ENCODE results near the gene ZNF185.
"Not testable (repeated sequence)": the region's sequence is repeated elsewhere in the genome, so short reads cannot be mapped to it uniquely, and the experiment has no call there.

The ZNF185 gene

GRCh38 chrX:152895724-152896420 lies 2.0 kb upstream of the ZNF185 start:
- DNase-seq (ENCODE audit: low spot score) = no peak

GRCh38 chrX:152896450-152896849 lies 1.4 kb upstream of the ZNF185 start:
- DNase-seq (ENCODE audit: low spot score) = peak; percentile 10

- DNase-seq (ENCODE audit: low spot score) = no peak
Observed at GRCh38 chrX:152898442-152898841, 575 bp downstream of the ZNF185 start.

GRCh38 chrX:152899111-152899873 lies 1.4 kb downstream of the ZNF185 start:
- DNase-seq (ENCODE audit: low spot score) = no peak

- no peak for DNase-seq (ENCODE audit: low spot score)
Observed at GRCh38 chrX:152899874-152900719, 2.2 kb downstream of the ZNF185 start.

GRCh38 chrX:152900937-152901445 lies 3.1 kb downstream of the ZNF185 start:
- DNase-seq (ENCODE audit: low spot score) = no peak

- no peak for DNase-seq (ENCODE audit: low spot score)
Observed at GRCh38 chrX:152901816-152902501, 4.1 kb downstream of the ZNF185 start.

GRCh38 chrX:152902502-152902820 lies 4.6 kb downstream of the ZNF185 start:
- no peak for DNase-seq (ENCODE audit: low spot score)

GRCh38 chrX:152903589-152903988 lies 5.7 kb downstream of the ZNF185 start:
- DNase-seq (ENCODE audit: low spot score) = no peak

GRCh38 chrX:152904151-152905080 lies 6.5 kb downstream of the ZNF185 start:
- DNase-seq (ENCODE audit: low spot score) = peak; percentile 84

- DNase-seq (ENCODE audit: low spot score) = no peak
Observed at GRCh38 chrX:152905081-152905420, 7.2 kb downstream of the ZNF185 start.

GRCh38 chrX:152907084-152907651 lies 9.3 kb downstream of the ZNF185 start:
- no peak for DNase-seq (ENCODE audit: low spot score)

GRCh38 chrX:152908486-152908885 lies 10.6 kb downstream of the ZNF185 start:
- no peak for DNase-seq (ENCODE audit: low spot score)

GRCh38 chrX:152910018-152910417 lies 12.2 kb downstream of the ZNF185 start:
- not testable (repeated sequence) for DNase-seq (ENCODE audit: low spot score)

- no peak for DNase-seq (ENCODE audit: low spot score)
Observed at GRCh38 chrX:152912106-152912505, 14.2 kb downstream of the ZNF185 start.

- no peak for DNase-seq (ENCODE audit: low spot score)
Observed at GRCh38 chrX:152912641-152913040, 14.8 kb downstream of the ZNF185 start.

GRCh38 chrX:152913346-152913745 lies 15.5 kb downstream of the ZNF185 start:
- no peak for DNase-seq (ENCODE audit: low spot score)

GRCh38 chrX:152913910-152914309 lies 16.0 kb downstream of the ZNF185 start:
- DNase-seq (ENCODE audit: low spot score) = no peak

GRCh38 chrX:152915541-152916241 lies 17.8 kb downstream of the ZNF185 start:
- peak; percentile 40 for DNase-seq (ENCODE audit: low spot score)
